H9 (cell line): ENCODE measurements around the gene CERK. TPM values are rescaled to one million over a fixed set of nuclear protein-coding genes. Genes with fewer than 3 reads are reported as not detected.

Experiments
- DNase-seq: peaks from one replicate; pipeline ENCODE4 v3.0.0-alpha.2; 2017
- H2AFZ ChIP-seq: one replicate; pipeline ENCODE4 v1.6.1; 2013; ENCODE audit warnings: mild to moderate bottlenecking, low read length, control low read depth, moderate library complexity
- H2AK5ac ChIP-seq: 2 replicates; pipeline ENCODE4 v1.6.1; 2013; ENCODE audit warnings: low read length, control low read depth, mixed read lengths; ENCODE audit not compliant: insufficient read length
- H2BK120ac ChIP-seq: one replicate; pipeline ENCODE4 v1.6.1; 2013; ENCODE audit warnings: low read depth, mild to moderate bottlenecking, low read length, control low read depth, inconsistent platforms; ENCODE audit not compliant: poor library complexity, severe bottlenecking
- H2BK12ac ChIP-seq: 2 replicates; pipeline ENCODE4 v1.6.1; 2013; ENCODE audit warnings: low read length, control low read depth, mixed read lengths, low read depth; ENCODE audit not compliant: insufficient read length
- H2BK15ac ChIP-seq: 2 replicates; pipeline ENCODE4 v1.6.1; 2013; ENCODE audit warnings: low read depth, low read length, control low read depth
- H2BK20ac ChIP-seq: one replicate; pipeline ENCODE4 v1.6.1; 2013; ENCODE audit warnings: low read depth, mild to moderate bottlenecking, low read length, control low read depth, inconsistent platforms; ENCODE audit not compliant: poor library complexity, severe bottlenecking
- H2BK5ac ChIP-seq: 2 replicates; pipeline ENCODE4 v1.6.1; 2013; ENCODE audit warnings: low read length, control low read depth, mixed read lengths; ENCODE audit not compliant: insufficient read length
- H3K14ac ChIP-seq: 2 replicates; pipeline ENCODE4 v1.6.1; 2013; ENCODE audit warnings: low read length, control low read depth; ENCODE audit not compliant: insufficient read depth
- H3K18ac ChIP-seq: 2 replicates; pipeline ENCODE4 v1.6.1; 2013; ENCODE audit warnings: low read depth, mild to moderate bottlenecking, mixed read lengths, low read length, control low read depth; ENCODE audit not compliant: insufficient read length
- H3K23ac ChIP-seq: 2 replicates; pipeline ENCODE4 v1.6.1; 2013; ENCODE audit warnings: low read length, control low read depth, mixed read lengths, low read depth; ENCODE audit not compliant: insufficient read length
- H3K23me2 ChIP-seq: 2 replicates; pipeline ENCODE4 v1.6.1; 2013; ENCODE audit warnings: low read depth, mild to moderate bottlenecking, mixed read lengths, low read length, control low read depth; ENCODE audit not compliant: insufficient read length, poor library complexity, severe bottlenecking
- H3K27ac ChIP-seq: 2 replicates; pipeline ENCODE4 v1.5.1; 2013; ENCODE audit warnings: low read length, control low read depth, mixed read lengths, low read depth; ENCODE audit not compliant: insufficient read length
- H3K27me3 ChIP-seq: 2 replicates; pipeline ENCODE4 v1.6.1; 2013; ENCODE audit warnings: low read length, control low read depth, inconsistent platforms; ENCODE audit not compliant: insufficient read depth
- H3K4ac ChIP-seq: 2 replicates; pipeline ENCODE4 v1.6.1; 2013; ENCODE audit warnings: low read depth, mild to moderate bottlenecking, control low read depth, inconsistent platforms, low read length, moderate library complexity
- H3K4me1 ChIP-seq: 2 replicates; pipeline ENCODE4 v1.6.1; 2013; ENCODE audit warnings: low read length, control low read depth, inconsistent platforms; ENCODE audit not compliant: insufficient read depth
- H3K4me2 ChIP-seq: 2 replicates; pipeline ENCODE4 v1.6.1; 2013; ENCODE audit warnings: low read length, control low read depth, mixed read lengths; ENCODE audit not compliant: insufficient read length, insufficient read depth
- H3K56ac ChIP-seq: 2 replicates; pipeline ENCODE4 v1.6.1; 2013; ENCODE audit warnings: low read depth, mild to moderate bottlenecking, mixed read lengths, low read length, control low read depth; ENCODE audit not compliant: insufficient read length
- H3K79me1 ChIP-seq: 2 replicates; pipeline ENCODE4 v1.6.1; 2013; ENCODE audit warnings: low read depth, mild to moderate bottlenecking, moderate library complexity, low read length, control low read depth, inconsistent platforms; ENCODE audit not compliant: insufficient read depth, poor library complexity, severe bottlenecking
- H3K79me2 ChIP-seq: 2 replicates; pipeline ENCODE4 v1.6.1; 2013; ENCODE audit warnings: low read length, control low read depth, inconsistent platforms; ENCODE audit not compliant: insufficient read depth
- H3K9ac ChIP-seq: 2 replicates; pipeline ENCODE4 v1.6.1; 2013; ENCODE audit warnings: low read length, control low read depth, mixed read lengths; ENCODE audit not compliant: insufficient read length; ENCODE audit errors: extremely low read depth
- H3K9me3 ChIP-seq: one replicate; pipeline ENCODE4 v1.6.1; 2013; ENCODE audit warnings: low read depth, low read length, inconsistent platforms; ENCODE audit not compliant: control insufficient read depth
- H3T11ph ChIP-seq: one replicate; pipeline ENCODE4 v1.6.1; 2013; ENCODE audit warnings: mild to moderate bottlenecking, low read length, control low read depth, inconsistent platforms
- H4K20me1 ChIP-seq: one replicate; pipeline ENCODE4 v1.6.1; 2013; ENCODE audit not compliant: control insufficient read depth, insufficient read length, insufficient read depth
- H4K5ac ChIP-seq: 2 replicates; pipeline ENCODE4 v1.6.1; 2013; ENCODE audit warnings: low read depth, mild to moderate bottlenecking, mixed read lengths, low read length, control low read depth; ENCODE audit not compliant: insufficient read length
- H4K8ac ChIP-seq: replicated peaks from 2 replicates; pipeline ENCODE4 v1.6.1; 2013; ENCODE audit warnings: low read length, control low read depth, mixed read lengths, low read depth; ENCODE audit not compliant: insufficient read length
- H4K91ac ChIP-seq: 2 replicates; pipeline ENCODE4 v1.6.1; 2013; ENCODE audit warnings: low read depth, mild to moderate bottlenecking, moderate library complexity, mixed read lengths, low read length, control low read depth; ENCODE audit not compliant: insufficient read length
- H3K27ac Mint-ChIP-seq, 3 experiments: 2 replicates in 2 of 3; 3 replicates in 1 of 3; pipeline ENCODE4 v1.8.0; 2020 to 2021; ENCODE audit warnings: mixed read lengths in 3 of 3, mild to moderate bottlenecking in 1 of 3, moderate library complexity in 1 of 3
- H3K27me3 Mint-ChIP-seq: 2 replicates; pipeline ENCODE4 v1.8.0; 2021; ENCODE audit warnings: low read depth, mild to moderate bottlenecking, moderate library complexity, mixed read lengths
- H3K36me3 Mint-ChIP-seq, 3 experiments: 2 replicates in 2 of 3; 3 replicates in 1 of 3; pipeline ENCODE4 v1.8.0; 2020 to 2021; ENCODE audit warnings: low read depth in 3 of 3, mixed read lengths in 3 of 3; ENCODE audit not compliant: insufficient read depth in 1 of 3
- H3K4me1 Mint-ChIP-seq, 2 experiments: 2 replicates each; pipeline ENCODE4 v1.8.0; 2020; ENCODE audit warnings: mixed read lengths in 2 of 2
- H3K4me3 Mint-ChIP-seq, 2 experiments: 2 replicates in 1 of 2; 3 replicates in 1 of 2; pipeline ENCODE4 v1.8.0; 2020 to 2021; ENCODE audit warnings: mild to moderate bottlenecking in 2 of 2, mixed read lengths in 2 of 2, moderate library complexity in 1 of 2
- H3K9me3 Mint-ChIP-seq, 2 experiments: 2 replicates in 1 of 2; 3 replicates in 1 of 2; pipeline ENCODE4 v1.8.0; 2020; ENCODE audit warnings: mild to moderate bottlenecking in 2 of 2, mixed read lengths in 2 of 2, moderate library complexity in 1 of 2
- CTCF ChIP-seq: fragments of 200-600 bp; sonication (generic); conservative IDR thresholded peaks from 3 replicates; pipeline ENCODE4 v1.8.0; 2021; ENCODE audit warnings: antibody characterized with exemption, mild to moderate bottlenecking
- WGBS: extraction: QIAGEN DNeasy Blood & Tissue Kit; methylation state at CpG from one replicate; pipeline ENCODE4 v1.1.7; 2013; ENCODE audit warnings: missing lambda C conversion rate, low lambda C conversion rate, mixed read lengths; ENCODE audit not compliant: insufficient read length; ENCODE audit errors: extremely low coverage; 5-methylcytosine and 5-hydroxymethylcytosine counted together
- total RNA-seq: library from RNA; stranded (reverse); gene quantifications from 2 replicates; pipeline ENCODE4 v1.2.1, GENCODE V29; 2021

The CERK gene
- total RNA-seq, 1 experiment from 2014 or later, result 47.1 TPM

- H3K4me1 Mint-ChIP-seq, result peaks cover 8 to 22% of the 10 kb centered on the region in 2 experiments
- no peaks in the 10 kb centered on the region for H3K9me3 Mint-ChIP-seq
- Histone ChIP-seq H2BK120ac (no peak overlapping the region), H3K9ac (no peak overlapping the region), H3K4ac (no peak overlapping the region), H3K27ac (no peak overlapping the region), H2AK5ac (no peak overlapping the region), H2AFZ (no peak overlapping the region), H3K9me3 (no peaks in the 10 kb centered on the region), H3K4me1 (no peaks in the 10 kb centered on the region; the same call in 1 of the 2 replicates), H3T11ph (no peak overlapping the region), H3K56ac (no peak overlapping the region), H3K27me3 (no peaks in the 10 kb centered on the region), H3K79me1 (peaks cover 5% of the 10 kb centered on the region), H4K91ac (no peak overlapping the region), H4K20me1 (peaks cover 2% of the 10 kb centered on the region), H4K8ac (no peak overlapping the region), H3K23ac (no peak overlapping the region), H2BK12ac (no peak overlapping the region), H4K5ac (no peak overlapping the region), H3K4me2 (no peak overlapping the region), H2BK15ac (no peak overlapping the region), H3K18ac (no peak overlapping the region), H3K79me2 (peaks cover 23% of the 10 kb centered on the region; the same call in 1 of the 2 replicates), H3K14ac (no peak overlapping the region), H2BK20ac (no peak overlapping the region), H2BK5ac (no peak overlapping the region), H3K23me2 (peaks cover 11% of the 10 kb centered on the region)
- no peak for DNase-seq
- H3K27ac Mint-ChIP-seq, result peak overlapping the region in 1 of 3 experiments; percentile 48; a peak in 1 of 7 replicates
- peaks cover 3 to 20% (median 9%) of the 10 kb centered on the region in 3 experiments; a peak in 5 of 7 replicates for H3K36me3 Mint-ChIP-seq
- H3K27me3 Mint-ChIP-seq, result no peaks in the 10 kb centered on the region
- no peak overlapping the region; a peak in 1 of 5 replicates for H3K4me3 Mint-ChIP-seq
- no peak for TF ChIP-seq CTCF
- WGBS, result no CpG with 5 or more reads among the region's 6 CpGs
Observed at GRCh38 chr22:46764779-46765485, 26.9 kb upstream of the CERK start.
